Kasumi-1 (cell line): ENCODE data around the gene SLC12A2.
A peak's percentile ranks its signal among the peaks of the same experiment; 100 is the strongest.

ENCODE experiments used
- DNase-seq, 2 experiments: peaks; one replicate each; lab custom pipeline; 2025; lab: John Stamatoyannopoulos, UW

SLC12A2 gene

GRCh38 chr5:128083033-128083810 lies at the start of gene SLC12A2:
Gene SLC12A2, plus strand, starts transcription at chr5:128083766. Its CDS starts 189 bp downstream, at chr5:128083955.
- DNase-seq = peak; percentile 83 to 86

- no peak for DNase-seq
Observed at GRCh38 chr5:128035689-128036088, 47.9 kb upstream of the SLC12A2 start.

- DNase-seq = no peak
Observed at GRCh38 chr5:128036950-128037349, 46.6 kb upstream of the SLC12A2 start.

- DNase-seq = peak; percentile 68 to 73
Observed at GRCh38 chr5:128038643-128039042, 44.9 kb upstream of the SLC12A2 start.

GRCh38 chr5:128040927-128041326 lies 42.6 kb upstream of the SLC12A2 start:
- no peak for DNase-seq

GRCh38 chr5:128052780-128053179 lies 30.8 kb upstream of the SLC12A2 start:
- no peak for DNase-seq

GRCh38 chr5:128053291-128053954 lies 30.1 kb upstream of the SLC12A2 start:
- no peak for DNase-seq

- DNase-seq = no peak
Observed at GRCh38 chr5:128060644-128061385, 22.8 kb upstream of the SLC12A2 start.

- no peak for DNase-seq
Observed at GRCh38 chr5:128062172-128062746, 21.3 kb upstream of the SLC12A2 start.

GRCh38 chr5:128074171-128074570 lies 9.4 kb upstream of the SLC12A2 start:
- DNase-seq = peak in 1 of 2 experiments; percentile 4

- no peak for DNase-seq
Observed at GRCh38 chr5:128074953-128075352, 8.6 kb upstream of the SLC12A2 start.

GRCh38 chr5:128077526-128077925 lies 6.0 kb upstream of the SLC12A2 start:
- no peak for DNase-seq

GRCh38 chr5:128081111-128081851 lies 2.3 kb upstream of the SLC12A2 start:
- peak in 1 of 2 experiments; percentile 18 for DNase-seq

- peak; percentile 56 to 68 for DNase-seq
Observed at GRCh38 chr5:128082551-128083032, 974 bp upstream of the SLC12A2 start.

GRCh38 chr5:128083811-128084227 lies 253 bp downstream of the SLC12A2 start:
- no peak for DNase-seq

GRCh38 chr5:128084228-128085167 lies 932 bp downstream of the SLC12A2 start:
- DNase-seq = peak; percentile 26 to 33

- no peak for DNase-seq
Observed at GRCh38 chr5:128085413-128085812, 1.8 kb downstream of the SLC12A2 start.

GRCh38 chr5:128091579-128091978 lies 8.0 kb downstream of the SLC12A2 start:
- no peak for DNase-seq

GRCh38 chr5:128092144-128092543 lies 8.6 kb downstream of the SLC12A2 start:
- DNase-seq = no peak

GRCh38 chr5:128093368-128093767 lies 9.8 kb downstream of the SLC12A2 start:
- DNase-seq = no peak
